ENCODE data around the gene CLCN7. TPM values are rescaled to one million over a fixed set of nuclear protein-coding genes. Genes with fewer than 3 reads are reported as not detected.

The CLCN7 gene, protein sequence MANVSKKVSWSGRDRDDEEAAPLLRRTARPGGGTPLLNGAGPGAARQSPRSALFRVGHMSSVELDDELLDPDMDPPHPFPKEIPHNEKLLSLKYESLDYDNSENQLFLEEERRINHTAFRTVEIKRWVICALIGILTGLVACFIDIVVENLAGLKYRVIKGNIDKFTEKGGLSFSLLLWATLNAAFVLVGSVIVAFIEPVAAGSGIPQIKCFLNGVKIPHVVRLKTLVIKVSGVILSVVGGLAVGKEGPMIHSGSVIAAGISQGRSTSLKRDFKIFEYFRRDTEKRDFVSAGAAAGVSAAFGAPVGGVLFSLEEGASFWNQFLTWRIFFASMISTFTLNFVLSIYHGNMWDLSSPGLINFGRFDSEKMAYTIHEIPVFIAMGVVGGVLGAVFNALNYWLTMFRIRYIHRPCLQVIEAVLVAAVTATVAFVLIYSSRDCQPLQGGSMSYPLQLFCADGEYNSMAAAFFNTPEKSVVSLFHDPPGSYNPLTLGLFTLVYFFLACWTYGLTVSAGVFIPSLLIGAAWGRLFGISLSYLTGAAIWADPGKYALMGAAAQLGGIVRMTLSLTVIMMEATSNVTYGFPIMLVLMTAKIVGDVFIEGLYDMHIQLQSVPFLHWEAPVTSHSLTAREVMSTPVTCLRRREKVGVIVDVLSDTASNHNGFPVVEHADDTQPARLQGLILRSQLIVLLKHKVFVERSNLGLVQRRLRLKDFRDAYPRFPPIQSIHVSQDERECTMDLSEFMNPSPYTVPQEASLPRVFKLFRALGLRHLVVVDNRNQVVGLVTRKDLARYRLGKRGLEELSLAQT
- total RNA-seq: 10 to 100 TPM; 61.3 to 66.5 TPM

DNA sequence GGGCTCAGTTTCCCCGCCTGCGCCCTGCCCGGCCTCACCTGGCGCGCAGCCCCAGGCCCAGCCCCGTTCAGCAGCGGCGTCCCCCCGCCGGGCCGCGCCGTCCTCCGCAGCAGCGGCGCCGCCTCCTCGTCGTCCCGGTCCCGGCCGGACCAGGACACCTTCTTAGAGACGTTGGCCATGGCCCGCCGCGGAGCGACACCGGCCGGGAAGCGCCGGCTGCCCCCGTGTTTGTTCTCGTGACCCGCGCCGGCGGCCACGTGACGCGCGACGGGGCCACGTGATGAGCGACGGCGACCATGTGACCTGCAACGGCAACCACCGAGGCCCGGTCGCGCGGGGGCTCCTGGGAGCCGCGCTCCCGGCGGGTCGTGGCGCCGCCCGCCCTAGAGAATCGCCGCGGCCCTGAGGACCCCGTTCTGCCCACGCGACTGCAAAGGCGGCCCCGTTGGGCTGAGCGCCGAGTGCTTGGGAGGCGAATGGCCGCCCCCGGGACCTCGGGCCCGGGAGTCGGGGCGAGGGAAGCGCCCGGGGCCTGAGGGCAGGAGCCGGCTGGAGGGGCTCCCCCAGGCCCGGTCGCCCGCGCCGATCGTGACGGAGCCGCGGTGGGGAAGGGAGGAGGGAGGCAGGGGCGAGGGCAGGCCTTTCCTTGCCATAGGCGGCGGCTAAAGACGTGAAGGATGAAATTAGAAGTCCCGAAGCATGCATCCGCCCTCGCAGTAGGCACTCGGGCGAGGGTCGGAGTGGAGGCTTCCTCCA is at the start of gene CLCN7:
CLCN7 (minus strand) TSS at position 233 of the 756 bp plus-strand sequence; CDS start at position 179, 54 bp downstream.

DNA sequence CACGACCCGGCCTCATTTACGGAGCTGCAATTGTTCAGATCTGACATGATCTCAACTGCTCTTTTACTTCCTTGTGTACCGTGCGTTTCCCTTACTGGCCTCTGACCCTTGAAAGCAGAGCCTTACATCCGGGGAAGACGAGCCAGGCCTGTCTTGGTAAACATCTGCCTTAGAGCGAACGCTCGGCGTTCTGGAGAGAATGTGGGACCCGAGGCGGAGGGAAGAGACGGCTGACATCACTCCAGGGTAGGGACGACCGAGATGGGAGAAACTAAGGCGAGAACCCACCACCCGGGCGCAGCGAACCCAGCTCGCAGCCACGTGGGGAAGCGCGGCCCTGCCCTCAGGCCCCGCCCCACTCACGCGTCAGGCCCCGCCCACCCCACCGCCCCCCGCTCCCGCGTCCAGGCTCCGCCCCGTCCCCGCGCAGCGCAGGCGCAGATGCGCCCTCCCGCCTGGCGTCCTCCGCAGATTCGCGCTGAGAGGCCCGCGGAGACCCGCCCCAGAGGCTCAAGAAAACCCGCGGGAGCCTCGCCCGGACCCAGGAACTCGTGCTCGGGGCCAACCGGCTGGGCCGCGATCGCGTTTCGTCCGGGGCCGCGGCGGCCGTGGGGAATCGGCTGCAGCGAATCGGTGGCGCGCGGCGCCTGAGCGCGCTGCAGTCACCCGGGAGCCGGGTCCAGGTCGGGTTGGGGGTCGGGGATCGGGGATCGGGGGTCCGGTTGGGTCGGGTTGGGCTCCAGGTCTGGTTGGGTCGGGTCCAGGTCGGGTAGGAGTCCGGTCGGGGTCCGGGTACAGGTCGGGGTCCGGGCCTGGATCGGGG is 18.3 kb upstream of the CLCN7 start, which contains the start of gene TELO2:
TELO2 (plus strand) TSS at position 438 of the 823 bp plus-strand sequence. CDS start 922 bp downstream, outside the sequence.

DNA sequence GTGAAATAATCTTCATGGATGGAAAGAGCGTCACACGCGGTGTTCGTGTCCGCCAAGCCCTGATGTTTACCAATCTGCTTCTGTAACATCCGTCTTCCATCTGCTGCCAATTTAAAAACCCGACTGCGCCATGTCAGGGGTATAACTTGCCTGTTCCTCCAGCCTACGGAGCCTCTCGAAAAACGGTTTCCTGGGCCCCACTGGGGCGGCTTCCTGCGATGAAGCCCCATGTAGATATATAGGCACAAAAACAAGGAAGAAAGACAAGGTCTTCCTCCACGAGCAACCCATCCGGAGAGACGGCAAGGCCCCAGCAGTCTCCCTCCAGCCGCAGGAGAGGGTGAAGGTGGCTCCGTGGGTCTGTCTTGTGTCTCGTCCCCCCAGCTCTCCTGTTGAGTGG is 13.8 kb upstream of the CLCN7 start, which contains the start of gene PTX4:
PTX4 (minus strand) TSS at position 326 of the 400 bp plus-strand sequence; CDS start at position 291, 35 bp downstream.

DNA sequence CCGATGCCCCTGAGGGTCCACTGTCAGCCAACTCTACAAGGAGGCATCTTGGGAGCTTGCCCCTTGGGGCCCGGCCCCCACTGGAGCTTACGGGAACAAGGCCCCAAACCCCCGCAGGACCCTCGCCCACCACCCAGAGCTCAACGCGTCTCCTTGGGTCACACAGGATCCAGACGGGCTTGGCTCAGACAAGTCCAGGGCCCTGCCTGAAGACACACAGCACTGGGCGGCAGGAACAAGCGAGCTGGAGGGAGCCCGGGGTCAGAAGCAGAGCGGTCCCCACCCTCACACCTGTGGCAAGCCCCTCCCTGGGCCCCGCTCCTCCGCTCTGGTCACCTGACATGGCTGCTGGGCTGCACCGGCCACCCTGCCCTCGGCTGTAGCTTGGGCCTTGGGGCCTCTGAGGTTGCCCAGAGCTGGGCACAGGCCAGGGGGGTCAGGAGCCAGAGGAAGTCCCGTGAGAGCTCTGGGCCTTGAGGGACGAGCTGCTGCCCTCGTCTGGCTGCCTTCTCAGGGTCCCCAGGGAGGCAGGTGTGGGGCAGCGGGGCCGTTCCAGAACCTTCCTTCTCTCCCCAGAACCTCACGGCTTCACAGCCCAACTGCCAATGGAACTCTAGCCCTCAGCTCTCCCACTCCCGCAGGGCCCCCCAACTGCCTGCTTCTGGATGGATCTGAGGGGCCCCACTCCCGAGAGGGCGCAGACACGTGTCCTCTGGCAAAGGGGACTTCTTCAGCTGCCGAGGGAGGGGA is 30.7 kb downstream of the CLCN7 start, which contains the start of gene CCDC154:
CCDC154 (minus strand) TSS at position 577 of the 750 bp plus-strand sequence; CDS start at position 343, 234 bp downstream.

DNA sequence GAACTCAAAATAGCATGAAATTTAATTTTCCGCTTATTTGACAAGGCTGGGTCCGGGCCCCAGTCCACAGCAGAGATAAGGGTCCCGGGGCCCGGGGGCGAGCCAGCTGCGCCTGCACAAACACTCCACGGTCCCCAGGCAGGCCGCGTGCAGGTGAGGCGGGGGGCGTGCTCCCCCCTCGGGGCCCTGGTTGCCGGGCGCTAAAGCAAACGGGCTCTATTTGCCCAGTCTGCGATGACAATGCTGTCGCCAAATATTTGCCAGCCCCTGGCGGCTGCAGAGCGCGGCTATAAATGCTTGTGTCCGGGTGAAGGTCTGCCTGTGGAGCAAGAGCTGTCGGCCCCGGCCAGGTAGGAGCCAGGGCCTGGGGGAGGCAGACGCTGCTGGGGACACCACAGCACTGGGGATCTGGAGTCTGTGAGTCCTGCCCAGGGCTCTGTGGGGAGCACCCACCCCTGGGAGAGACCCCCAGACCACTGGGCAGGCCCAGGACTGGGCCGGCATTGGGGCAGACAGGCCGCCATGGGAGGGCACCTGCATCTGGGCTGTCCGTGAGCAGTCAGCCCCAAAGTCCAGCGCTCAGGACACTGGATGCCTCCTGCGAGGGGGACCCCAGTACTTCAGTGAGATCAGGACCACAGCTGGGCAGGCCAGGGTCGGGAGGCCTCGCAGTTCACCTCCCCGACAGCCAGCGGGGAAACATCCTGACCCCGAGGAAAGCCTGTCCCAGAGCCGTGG is 43.9 kb downstream of the CLCN7 start, which contains the start of gene PERCC1:
PERCC1 (plus strand) TSS at position 320 of the 738 bp plus-strand sequence. CDS start 1,516 bp downstream, outside the sequence.

DNA sequence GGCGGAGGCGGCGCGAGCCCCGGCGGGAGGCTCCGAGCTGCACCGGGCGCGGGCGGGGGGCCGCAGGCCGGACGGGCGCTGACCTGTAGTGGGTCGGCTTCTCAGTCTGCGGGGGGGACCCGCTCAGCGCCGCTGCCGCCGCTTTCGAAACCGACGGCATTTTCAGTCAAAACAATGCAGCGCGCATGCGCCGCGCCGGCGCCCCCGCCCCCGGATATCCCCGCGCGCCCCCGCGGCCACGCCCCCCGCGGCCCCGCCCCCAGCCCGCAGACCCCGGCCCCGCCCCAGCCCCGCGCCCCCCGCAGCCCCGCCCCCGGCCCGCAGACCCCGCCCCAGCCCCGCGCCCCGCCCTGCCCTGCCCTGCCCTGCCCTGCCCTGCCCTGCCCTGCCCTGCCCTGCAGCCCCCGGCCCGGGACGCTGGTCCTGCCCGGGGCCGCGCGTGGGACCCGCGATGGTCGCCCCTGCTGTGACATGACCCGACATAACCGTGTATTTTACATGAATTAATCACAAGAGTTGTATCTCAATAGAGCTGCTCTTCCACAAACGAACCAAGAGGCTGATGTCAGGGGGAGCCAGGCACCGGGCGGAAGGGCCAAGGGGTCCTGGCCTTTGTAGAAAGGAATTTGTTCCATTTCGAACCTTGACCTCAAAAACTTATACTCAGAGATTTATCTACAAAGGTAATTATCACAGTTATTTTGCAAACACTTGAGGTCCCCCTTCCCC is 60.1 kb downstream of the CLCN7 start, which contains the start of gene UNKL:
UNKL (minus strand) TSS at position 173 of the 729 bp plus-strand sequence; CDS start at position 160, 13 bp downstream.

Other genes starting within 250 kb of the CLCN7 start
- not detected for gene TPSG1, start 249.8 kb downstream of the CLCN7 start, total RNA-seq
- gene TPSB2, start 244.8 kb downstream of the CLCN7 start, total RNA-seq: not detected
- not detected for gene TPSAB1, start 234.3 kb downstream of the CLCN7 start, total RNA-seq
- not detected for gene TPSD1, start 219.0 kb downstream of the CLCN7 start, total RNA-seq
- 100 to 1,000 TPM; 165 to 201 TPM for gene UBE2I, start 165.4 kb downstream of the CLCN7 start, total RNA-seq
- 1 to 10 TPM; 1.4 to 1.7 TPM for gene BAIAP3, start 141.4 kb downstream of the CLCN7 start, total RNA-seq
- gene TSR3, start 123.2 kb downstream of the CLCN7 start, total RNA-seq: 10 to 100 TPM; 34.5 to 38.1 TPM
- gene GNPTG, start 123.1 kb downstream of the CLCN7 start, total RNA-seq: 10 to 100 TPM; 37.3 to 40.1 TPM
- 10 to 100 TPM; 46.5 to 51.1 TPM for gene UNKL, start 60.3 kb downstream of the CLCN7 start, total RNA-seq
- gene UQCC4, start 54.3 kb downstream of the CLCN7 start, total RNA-seq: 10 to 100 TPM; 11.5 to 14.0 TPM
- gene PERCC1, start 44.0 kb downstream of the CLCN7 start, total RNA-seq: under 1 TPM in 1 of 2 experiments, not detected in 1; 0.73 TPM
- gene CCDC154, start 30.5 kb downstream of the CLCN7 start, total RNA-seq: 1 to 10 TPM; 2.7 to 3.7 TPM
- gene PTX4, start 13.9 kb upstream of the CLCN7 start, total RNA-seq: not detected
- gene TELO2, start 18.3 kb upstream of the CLCN7 start, total RNA-seq: 10 to 100 TPM; 55.8 to 58.1 TPM
- 10 to 100 TPM; 64.2 to 65.7 TPM for gene TMEM204, start 58.6 kb upstream of the CLCN7 start, total RNA-seq
- gene IFT140, start 137.0 kb upstream of the CLCN7 start, total RNA-seq: 10 to 100 TPM; 11.7 to 13.4 TPM
- gene CRAMP1, start 137.3 kb upstream of the CLCN7 start, total RNA-seq: 10 to 100 TPM; 27.4 to 28.1 TPM
- 10 to 100 TPM; 45.1 to 47.1 TPM for gene JPT2, start 203.3 kb upstream of the CLCN7 start, total RNA-seq
- gene MAPK8IP3, start 231.2 kb upstream of the CLCN7 start, total RNA-seq: 100 to 1,000 TPM; 107 to 115 TPM

Data from activated naive CD4-positive, alpha-beta T cell treated with anti-CD3 and anti-CD28 coated beads, Interleukin-2, amount 10 ng/mL, durations not matched to agents 5 hours and 36 hours (primary cell).